Activated naive CD8-positive, alpha-beta T cell treated with anti-CD3 and anti-CD28 coated beads for 36 hours (primary cell): ENCODE measurements around the gene ATP8B1. TPM values are rescaled to one million over a fixed set of nuclear protein-coding genes. Genes with fewer than 3 reads are reported as not detected.
"Not testable (repeated sequence)": the region's sequence is repeated elsewhere in the genome, so short reads cannot be mapped to it uniquely, and the experiment has no call there.

Experiments
- DNase-seq: peaks from one replicate; pipeline ENCODE4 v3.0.0; 2021
- H3K27ac Mint-ChIP-seq: one replicate; pipeline ENCODE4 v1.8.0; 2022; ENCODE audit warnings: mild to moderate bottlenecking, moderate library complexity, mixed read lengths
- H3K27me3 Mint-ChIP-seq: one replicate; pipeline ENCODE4 v1.8.0; 2022; ENCODE audit warnings: mild to moderate bottlenecking, mixed read lengths
- H3K36me3 Mint-ChIP-seq: one replicate; pipeline ENCODE4 v1.8.0; 2021; ENCODE audit warnings: mild to moderate bottlenecking, mixed read lengths
- H3K4me1 Mint-ChIP-seq: one replicate; pipeline ENCODE4 v1.8.0; 2021; ENCODE audit warnings: mixed read lengths
- H3K4me3 Mint-ChIP-seq: one replicate; pipeline ENCODE4 v1.8.0; 2022; ENCODE audit warnings: mild to moderate bottlenecking, moderate library complexity, mixed read lengths
- H3K9me3 Mint-ChIP-seq: one replicate; pipeline ENCODE4 v1.8.0; 2022; ENCODE audit warnings: mixed read lengths
- total RNA-seq, 2 experiments: library from RNA; stranded (reverse); gene quantifications; one replicate each; pipeline ENCODE4 v1.2.3, GENCODE V29; 2021

Gene ATP8B1
- total RNA-seq, 2 experiments from 2014 or later = 1.4 to 1.5 TPM

GRCh38 chr18:57668021-57668420 is 135.1 kb downstream of the ATP8B1 start:
- Mint-ChIP-seq H3K4me3 (no peak overlapping the region), H3K9me3 (peaks cover 5% of the 10 kb centered on the region), H3K27ac (no peak overlapping the region), H3K4me1 (peaks cover 50% of the 10 kb centered on the region), H3K36me3 (peaks cover 20% of the 10 kb centered on the region), H3K27me3 (no peaks in the 10 kb centered on the region)
- DNase-seq = no peak

GRCh38 chr18:57666818-57667497 is 136.2 kb downstream of the ATP8B1 start:
- DNase-seq = no peak
- peaks cover 18% of the 10 kb centered on the region for H3K36me3 Mint-ChIP-seq
- peak overlapping the region; percentile 66 for H3K4me3 Mint-ChIP-seq
- no peaks in the 10 kb centered on the region for H3K27me3 Mint-ChIP-seq
- peaks cover 56% of the 10 kb centered on the region for H3K4me1 Mint-ChIP-seq
- H3K27ac Mint-ChIP-seq = peak overlapping the region; percentile 98
- H3K9me3 Mint-ChIP-seq = peaks cover 1% of the 10 kb centered on the region

- Mint-ChIP-seq H3K4me1 (peaks cover 53% of the 10 kb centered on the region), H3K27ac (peak overlapping the region; percentile 98)
Measured at GRCh38 chr18:57664568-57665165, 138.4 kb downstream of the ATP8B1 start.

GRCh38 chr18:57660961-57661360 is 142.2 kb downstream of the ATP8B1 start:
- Mint-ChIP-seq H3K9me3 (no peaks in the 10 kb centered on the region), H3K27me3 (no peaks in the 10 kb centered on the region), H3K27ac (no peak overlapping the region), H3K4me1 (peaks cover 43% of the 10 kb centered on the region), H3K36me3 (peaks cover 32% of the 10 kb centered on the region), H3K4me3 (no peak overlapping the region)
- no peak for DNase-seq

More at GRCh38 chr18:57664568-57665165, 138.4 kb downstream of the ATP8B1 start:
- peaks cover 1% of the 10 kb centered on the region for H3K9me3 Mint-ChIP-seq
- no peaks in the 10 kb centered on the region for H3K27me3 Mint-ChIP-seq
- DNase-seq = no peak
- peaks cover 19% of the 10 kb centered on the region for H3K36me3 Mint-ChIP-seq
- no peak overlapping the region for H3K4me3 Mint-ChIP-seq

- Mint-ChIP-seq H3K36me3 (peaks cover 46% of the 10 kb centered on the region), H3K9me3 (peaks cover 13% of the 10 kb centered on the region), H3K27ac (peak overlapping the region; percentile 27), H3K4me3 (no peak overlapping the region), H3K27me3 (no peaks in the 10 kb centered on the region), H3K4me1 (peaks cover 31% of the 10 kb centered on the region)
- DNase-seq = no peak
Measured at GRCh38 chr18:57659460-57660102, 143.5 kb downstream of the ATP8B1 start.

GRCh38 chr18:57657542-57657941 is 145.6 kb downstream of the ATP8B1 start:
- DNase-seq = no peak
- no peak overlapping the region for H3K4me3 Mint-ChIP-seq
- peaks cover 13% of the 10 kb centered on the region for H3K9me3 Mint-ChIP-seq
- H3K27me3 Mint-ChIP-seq = no peaks in the 10 kb centered on the region
- peaks cover 17% of the 10 kb centered on the region for H3K4me1 Mint-ChIP-seq
- H3K36me3 Mint-ChIP-seq = peaks cover 53% of the 10 kb centered on the region
- H3K27ac Mint-ChIP-seq = no peak overlapping the region

- Mint-ChIP-seq H3K9me3 (peaks cover 13% of the 10 kb centered on the region), H3K4me3 (no peak overlapping the region), H3K36me3 (peaks cover 50% of the 10 kb centered on the region), H3K27ac (no peak overlapping the region), H3K4me1 (peaks cover 13% of the 10 kb centered on the region), H3K27me3 (no peaks in the 10 kb centered on the region)
- DNase-seq = no peak
Measured at GRCh38 chr18:57655740-57656139, 147.4 kb downstream of the ATP8B1 start.

GRCh38 chr18:57651914-57652313 is 151.2 kb downstream of the ATP8B1 start:
- Mint-ChIP-seq H3K4me1 (peaks cover 11% of the 10 kb centered on the region), H3K27ac (no peak overlapping the region), H3K27me3 (no peaks in the 10 kb centered on the region), H3K4me3 (no peak overlapping the region), H3K36me3 (peaks cover 40% of the 10 kb centered on the region), H3K9me3 (peaks cover 13% of the 10 kb centered on the region)
- no peak for DNase-seq

- Mint-ChIP-seq H3K27ac (no peak overlapping the region), H3K27me3 (no peaks in the 10 kb centered on the region), H3K4me1 (peaks cover 14% of the 10 kb centered on the region), H3K36me3 (peaks cover 32% of the 10 kb centered on the region), H3K9me3 (peaks cover 3% of the 10 kb centered on the region), H3K4me3 (no peak overlapping the region)
- DNase-seq = no peak
Measured at GRCh38 chr18:57649556-57650500, 153.3 kb downstream of the ATP8B1 start.

- Mint-ChIP-seq H3K9me3 (no peaks in the 10 kb centered on the region), H3K27ac (no peak overlapping the region), H3K4me1 (peaks cover 14% of the 10 kb centered on the region)
Measured at GRCh38 chr18:57648414-57648813, 154.7 kb downstream of the ATP8B1 start.

GRCh38 chr18:57644540-57644939 is 158.6 kb downstream of the ATP8B1 start:
- no peak for DNase-seq
- Mint-ChIP-seq H3K4me1 (peaks cover 29% of the 10 kb centered on the region), H3K36me3 (peaks cover 42% of the 10 kb centered on the region), H3K9me3 (peaks cover 8% of the 10 kb centered on the region), H3K27me3 (no peaks in the 10 kb centered on the region), H3K27ac (no peak overlapping the region), H3K4me3 (no peak overlapping the region)

More at GRCh38 chr18:57648414-57648813, 154.7 kb downstream of the ATP8B1 start:
- H3K27me3 Mint-ChIP-seq = no peaks in the 10 kb centered on the region
- H3K36me3 Mint-ChIP-seq = peaks cover 21% of the 10 kb centered on the region
- no peak overlapping the region for H3K4me3 Mint-ChIP-seq
- DNase-seq = no peak

- peaks cover 41% of the 10 kb centered on the region for H3K36me3 Mint-ChIP-seq
- not testable (repeated sequence) for H3K27me3 Mint-ChIP-seq, DNase-seq, H3K4me3 Mint-ChIP-seq, H3K27ac Mint-ChIP-seq, H3K9me3 Mint-ChIP-seq
- peaks cover 25% of the 10 kb centered on the region for H3K4me1 Mint-ChIP-seq
Measured at GRCh38 chr18:57643726-57644125, 159.4 kb downstream of the ATP8B1 start.

GRCh38 chr18:57642462-57642861 is 160.7 kb downstream of the ATP8B1 start:
- H3K4me3 Mint-ChIP-seq, DNase-seq, H3K27me3 Mint-ChIP-seq, H3K9me3 Mint-ChIP-seq, H3K27ac Mint-ChIP-seq: not testable (repeated sequence)
- Mint-ChIP-seq H3K36me3 (peaks cover 45% of the 10 kb centered on the region), H3K4me1 (peaks cover 25% of the 10 kb centered on the region)

GRCh38 chr18:57640749-57641148 is 162.4 kb downstream of the ATP8B1 start:
- peak overlapping the region; percentile 90 for H3K27ac Mint-ChIP-seq

More at GRCh38 chr18:57640749-57641148, 162.4 kb downstream of the ATP8B1 start:
- Mint-ChIP-seq H3K27me3 (no peaks in the 10 kb centered on the region), H3K4me3 (no peak overlapping the region), H3K9me3 (peaks cover 8% of the 10 kb centered on the region), H3K36me3 (peaks cover 41% of the 10 kb centered on the region), H3K4me1 (peaks cover 26% of the 10 kb centered on the region)
- DNase-seq = no peak
